Measurements from ENCODE around the gene COL16A1.

COL16A1 gene

GRCh38 chr1:31683997-31684396 is 19.8 kb downstream of the COL16A1 start:
- DNase-seq = no peak

- no peak for DNase-seq
These were observed 22.4 kb downstream of the COL16A1 start for GRCh38 chr1:31681415-31681814.

- DNase-seq = no peak
These were observed 24.1 kb downstream of the COL16A1 start for GRCh38 chr1:31679676-31680230.

GRCh38 chr1:31679091-31679490 is 24.7 kb downstream of the COL16A1 start:
- no peak for DNase-seq

- no peak for DNase-seq
These were observed 25.1 kb downstream of the COL16A1 start for GRCh38 chr1:31678681-31679080.

- no peak for DNase-seq
These were observed 25.9 kb downstream of the COL16A1 start for GRCh38 chr1:31677949-31678348.

- no peak for DNase-seq
These were observed 26.4 kb downstream of the COL16A1 start for GRCh38 chr1:31677401-31677800.

GRCh38 chr1:31675756-31676155 is 28.1 kb downstream of the COL16A1 start:
- peak; percentile 4 for DNase-seq

GRCh38 chr1:31675161-31675560 is 28.7 kb downstream of the COL16A1 start:
- no peak for DNase-seq

GRCh38 chr1:31674626-31675025 is 29.2 kb downstream of the COL16A1 start:
- no peak for DNase-seq

GRCh38 chr1:31673433-31673832 is 30.4 kb downstream of the COL16A1 start:
- DNase-seq = no peak

- no peak for DNase-seq
These were observed 30.8 kb downstream of the COL16A1 start for GRCh38 chr1:31672986-31673385.

GRCh38 chr1:31671561-31672201 is 32.1 kb downstream of the COL16A1 start:
- no peak for DNase-seq

GRCh38 chr1:31671147-31671546 is 32.7 kb downstream of the COL16A1 start:
- no peak for DNase-seq

GRCh38 chr1:31670593-31670964 is 33.2 kb downstream of the COL16A1 start:
- DNase-seq = no peak

GRCh38 chr1:31669786-31670592 is 33.8 kb downstream of the COL16A1 start:
- DNase-seq = peak; percentile 88

- no peak for DNase-seq
These were observed 34.4 kb downstream of the COL16A1 start for GRCh38 chr1:31669433-31669785.

- no peak for DNase-seq
These were observed 35.4 kb downstream of the COL16A1 start for GRCh38 chr1:31668303-31668883.

GRCh38 chr1:31667065-31667785 is 36.6 kb downstream of the COL16A1 start:
- DNase-seq = no peak

GRCh38 chr1:31666263-31666963 is 37.4 kb downstream of the COL16A1 start:
- peak; percentile 41 for DNase-seq

- DNase-seq = no peak
These were observed 38.5 kb downstream of the COL16A1 start for GRCh38 chr1:31665234-31665878.

- no peak for DNase-seq
These were observed 39.3 kb downstream of the COL16A1 start for GRCh38 chr1:31664528-31664927.
